ENCODE data around the gene DRC1.

Gene DRC1

GRCh38 chr2:26487192-26487591 lies 85.5 kb downstream of the DRC1 start:
- Mint-ChIP-seq H3K4me3 (no peak overlapping the region), H3K27ac (no peak overlapping the region), H3K4me1 (no peaks in the 10 kb centered on the region), H3K9me3 (peaks cover 0 to 2% of the 10 kb centered on the region in 2 donors), H3K27me3 (peaks cover 4 to 12% of the 10 kb centered on the region in 2 donors), H3K36me3 (no peaks in the 10 kb centered on the region)
- no peak for DNase-seq
- peak; percentile 6 to 39 for ATAC-seq (replicated peaks)

DNA sequence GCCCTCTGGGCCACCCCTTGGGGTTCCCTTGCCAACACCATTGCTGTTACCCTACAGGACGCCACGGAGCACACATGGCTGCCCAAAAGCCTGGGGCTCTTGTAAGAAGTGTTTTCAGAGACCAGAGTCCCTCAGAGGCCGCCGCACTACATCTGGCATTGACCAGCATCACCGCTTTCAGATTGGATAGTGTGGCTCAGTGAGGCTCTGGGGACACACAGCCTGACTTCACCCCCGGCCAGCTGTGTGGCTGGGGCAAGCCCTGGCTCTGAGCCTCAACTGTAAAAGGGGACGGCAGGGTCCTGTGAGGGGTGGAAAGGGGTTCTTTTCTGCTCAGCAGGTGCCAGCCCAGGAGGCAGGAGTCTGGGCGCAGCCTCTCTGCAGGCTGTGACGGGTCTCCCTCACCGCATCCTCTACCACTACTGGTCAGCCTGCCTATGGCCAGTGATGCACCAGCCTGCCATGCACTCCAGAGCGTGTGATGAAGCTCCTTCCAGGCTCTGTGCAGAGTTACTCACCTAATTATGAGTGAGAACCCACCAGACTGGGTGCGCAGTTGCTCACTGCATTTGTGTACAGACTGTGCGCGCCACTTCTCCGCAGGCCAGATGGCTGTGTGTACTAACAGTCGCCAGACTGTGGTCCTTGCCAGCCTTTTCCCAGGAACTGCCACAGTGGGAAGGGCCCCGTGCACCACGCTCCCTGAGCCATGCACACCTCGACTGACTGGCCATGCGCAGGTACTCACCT lies 86.9 kb downstream of the DRC1 start:
- Mint-ChIP-seq H3K9me3 (no peaks in the 10 kb centered on the region), H3K4me3 (no peak overlapping the region), H3K4me1 (peaks cover 0 to 5% of the 10 kb centered on the region in 2 donors), H3K36me3 (no peaks in the 10 kb centered on the region), H3K27ac (no peak overlapping the region), H3K27me3 (peaks cover 4 to 7% of the 10 kb centered on the region in 2 donors)
- no peak for ATAC-seq (replicated peaks)
- DNase-seq, result no peak

DNA sequence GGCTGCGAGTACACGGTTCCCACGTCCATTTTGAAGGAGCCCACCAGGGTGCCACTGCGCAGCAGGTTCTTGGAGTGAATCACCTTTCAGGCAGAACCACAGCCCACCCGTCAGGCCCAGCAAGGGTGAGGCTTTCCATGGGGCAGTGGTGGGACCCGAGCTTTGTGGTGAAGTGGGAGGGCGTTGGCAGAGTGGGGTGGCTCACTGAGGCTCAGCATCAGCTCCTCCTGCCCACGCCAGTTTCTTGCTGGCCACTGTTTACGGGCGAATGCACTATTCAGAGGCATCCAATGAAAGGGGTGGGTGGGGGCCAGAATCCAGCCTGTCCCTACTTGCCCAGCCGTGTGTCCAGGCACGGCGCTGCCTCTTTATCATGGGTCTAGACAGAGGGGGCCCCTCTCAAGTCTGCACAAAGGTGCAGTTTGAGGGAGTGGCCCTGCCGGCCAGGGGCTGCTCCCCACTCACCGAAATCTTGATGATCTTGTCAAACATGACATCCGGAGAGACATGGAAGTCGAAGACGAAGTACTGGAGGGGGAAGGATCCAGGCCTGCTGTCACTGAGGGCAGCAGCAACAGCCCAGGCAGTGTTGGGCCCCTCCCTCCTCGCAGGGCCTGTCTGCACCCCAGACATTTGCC lies 87.6 kb downstream of the DRC1 start:
- no peak overlapping the region for H3K4me3 Mint-ChIP-seq
- peaks cover 0 to 7% of the 10 kb centered on the region in 2 donors for H3K27me3 Mint-ChIP-seq
- no peak overlapping the region for H3K27ac Mint-ChIP-seq
- DNase-seq, result no peak
- no peaks in the 10 kb centered on the region for H3K36me3 Mint-ChIP-seq
- no peaks in the 10 kb centered on the region for H3K9me3 Mint-ChIP-seq
- ATAC-seq (replicated peaks), result no peak
- H3K4me1 Mint-ChIP-seq, result peaks cover 0 to 5% of the 10 kb centered on the region in 2 donors

DNA sequence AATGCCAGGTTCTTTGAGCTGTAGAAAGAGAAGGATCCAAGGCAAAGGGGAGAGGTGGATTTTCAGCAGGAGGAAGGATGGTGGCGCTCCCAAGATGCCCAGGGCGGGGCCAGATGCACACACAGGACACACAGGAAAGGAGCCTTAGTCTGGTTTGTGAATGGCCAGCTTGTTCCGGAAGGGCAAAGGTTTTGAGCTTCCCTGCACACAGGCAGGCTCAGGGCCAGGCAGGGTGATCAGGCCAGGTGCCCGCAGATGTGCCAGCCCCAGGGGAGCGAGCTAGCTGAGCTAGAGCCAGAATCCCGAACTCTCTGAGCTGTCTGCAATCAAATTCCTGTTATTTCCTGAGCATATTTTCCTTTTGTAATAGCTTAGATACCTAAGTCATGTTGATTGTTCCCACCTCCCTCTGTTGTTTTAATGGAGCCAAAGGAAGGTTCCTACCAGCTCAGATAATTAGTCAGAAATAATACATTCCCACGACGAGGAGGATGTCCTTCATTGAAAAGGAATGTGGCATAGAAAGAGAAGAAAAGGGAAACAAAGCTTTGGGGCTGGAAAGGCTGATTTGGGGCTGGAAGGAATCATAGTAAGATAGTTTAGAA lies 89.9 kb downstream of the DRC1 start:
- H3K9me3 Mint-ChIP-seq, result no peaks in the 10 kb centered on the region
- ATAC-seq (replicated peaks), result no peak
- H3K4me1 Mint-ChIP-seq, result peaks cover 0 to 5% of the 10 kb centered on the region in 2 donors
- DNase-seq, result no peak
- H3K27ac Mint-ChIP-seq, result no peak overlapping the region
- no peak overlapping the region for H3K4me3 Mint-ChIP-seq
- H3K27me3 Mint-ChIP-seq, result peaks cover 4 to 10% of the 10 kb centered on the region in 2 donors
- H3K36me3 Mint-ChIP-seq, result no peaks in the 10 kb centered on the region

DNA sequence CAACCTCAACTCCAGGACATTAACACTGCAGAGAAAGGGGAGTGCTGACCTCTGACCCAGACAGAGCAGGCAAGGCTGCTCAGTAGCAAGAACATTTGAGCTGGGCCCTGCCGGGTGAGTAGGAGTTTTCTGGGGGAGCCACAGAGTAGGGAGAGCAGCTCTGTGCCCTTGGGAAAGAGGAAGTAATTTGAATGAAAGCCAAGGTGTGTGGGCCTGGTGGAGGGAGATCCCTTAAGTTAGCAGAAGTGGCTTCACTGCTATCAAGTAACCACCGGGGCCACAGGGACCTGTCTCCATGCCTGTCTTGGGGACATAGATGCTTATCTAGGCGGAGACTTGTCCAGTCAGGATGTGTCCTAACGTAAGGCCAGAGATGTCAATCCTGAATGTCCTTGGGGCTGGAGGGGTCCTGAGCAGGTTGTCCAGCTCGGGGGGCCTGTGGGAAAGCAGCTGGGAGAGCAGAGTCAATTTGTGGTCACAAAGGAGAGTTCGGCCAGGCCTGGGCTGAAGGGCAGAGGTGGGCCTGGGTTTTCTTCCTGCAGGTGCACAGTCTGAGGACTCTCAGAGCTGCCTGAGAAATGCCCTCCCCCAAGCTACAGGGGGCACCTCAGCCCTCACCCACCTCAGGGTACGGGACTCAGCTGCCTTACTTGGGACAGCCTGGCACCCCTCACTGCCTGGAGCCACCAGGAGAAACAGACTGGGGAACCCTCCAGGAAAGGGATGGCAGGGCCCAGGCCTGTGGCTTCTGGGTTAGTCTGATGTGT lies 91.2 kb downstream of the DRC1 start:
- no peak overlapping the region for H3K4me3 Mint-ChIP-seq
- peak; percentile 41 to 65 for ATAC-seq (replicated peaks)

DNA sequence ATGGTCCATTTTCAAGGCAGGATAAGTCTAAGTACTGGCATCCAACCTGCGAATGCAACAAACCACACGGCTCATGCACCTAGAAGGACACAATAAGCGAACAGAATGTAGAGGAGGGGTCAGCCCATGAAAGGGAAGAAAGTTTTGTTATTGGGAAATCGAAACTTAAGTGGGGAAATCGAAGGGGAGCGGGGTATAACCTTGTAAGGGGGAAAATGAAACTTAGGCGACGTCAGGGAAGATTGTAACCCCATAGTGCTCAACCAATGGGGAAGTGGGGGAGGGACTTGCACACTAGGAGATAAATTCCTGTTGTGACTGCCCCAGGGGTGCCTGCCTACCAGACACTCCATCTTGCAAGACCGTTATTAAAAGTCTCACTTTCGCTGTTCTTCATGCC lies 91.8 kb downstream of the DRC1 start:
- Mint-ChIP-seq H3K36me3 (no peaks in the 10 kb centered on the region), H3K27me3 (peaks cover 8 to 16% of the 10 kb centered on the region in 2 donors), H3K27ac (no peak overlapping the region), H3K9me3 (no peaks in the 10 kb centered on the region), H3K4me1 (peaks cover 0 to 5% of the 10 kb centered on the region in 2 donors), H3K4me3 (no peak overlapping the region)
- ATAC-seq (replicated peaks) (no peak), DNase-seq (no peak)

More for the DNA sequence above, 91.2 kb downstream of the DRC1 start:
- Mint-ChIP-seq H3K27me3 (peaks cover 5 to 13% of the 10 kb centered on the region in 2 donors), H3K27ac (no peak overlapping the region), H3K36me3 (no peaks in the 10 kb centered on the region), H3K4me1 (peaks cover 0 to 5% of the 10 kb centered on the region in 2 donors), H3K9me3 (no peaks in the 10 kb centered on the region)
- no peak for DNase-seq

GRCh38 chr2:26494199-26494598 lies 92.5 kb downstream of the DRC1 start:
- no peak overlapping the region for H3K4me3 Mint-ChIP-seq
- no peak overlapping the region for H3K27ac Mint-ChIP-seq
- DNase-seq (no peak), ATAC-seq (replicated peaks) (no peak)
- no peaks in the 10 kb centered on the region for H3K9me3 Mint-ChIP-seq
- no peaks in the 10 kb centered on the region for H3K36me3 Mint-ChIP-seq
- H3K4me1 Mint-ChIP-seq, result peaks cover 0 to 5% of the 10 kb centered on the region in 2 donors
- H3K27me3 Mint-ChIP-seq, result peaks cover 14 to 21% of the 10 kb centered on the region in 2 donors

- Mint-ChIP-seq H3K9me3 (no peaks in the 10 kb centered on the region), H3K27me3 (peaks cover 15 to 21% of the 10 kb centered on the region in 2 donors), H3K4me1 (peaks cover 0 to 5% of the 10 kb centered on the region in 2 donors), H3K36me3 (no peaks in the 10 kb centered on the region), H3K4me3 (no peak overlapping the region), H3K27ac (no peak overlapping the region)
- no peak for DNase-seq
- no peak for ATAC-seq (replicated peaks)
Observed at GRCh38 chr2:26494891-26495290, 93.2 kb downstream of the DRC1 start.

DNA sequence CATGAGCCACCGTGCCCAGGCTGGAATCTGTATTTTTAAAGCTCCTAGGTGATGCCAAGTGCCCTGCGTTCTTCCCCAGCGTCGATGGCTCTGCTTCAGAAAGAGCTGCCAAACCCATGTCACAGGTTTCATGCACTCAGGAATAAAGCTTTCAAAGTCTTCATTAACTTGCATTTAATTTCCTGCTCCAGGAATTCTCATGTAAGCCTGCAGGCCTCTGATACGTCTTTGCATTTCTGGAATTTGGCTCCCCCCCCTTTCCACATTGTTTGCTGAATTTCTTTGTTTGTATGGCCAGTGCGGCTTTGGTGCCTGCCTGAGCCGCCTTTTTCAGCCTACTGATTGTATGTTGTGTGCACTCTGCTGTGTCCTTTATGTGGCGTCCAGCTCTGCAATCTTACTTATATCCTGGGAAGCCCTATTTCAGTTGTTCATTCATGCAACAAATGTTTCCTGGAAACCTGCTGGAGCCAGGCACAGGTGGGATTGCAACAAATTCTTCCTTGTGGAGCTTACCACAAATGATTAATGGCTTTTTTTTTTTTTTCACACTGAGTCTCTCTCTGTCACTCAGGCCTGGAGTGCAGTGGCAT lies 94.1 kb downstream of the DRC1 start:
- Mint-ChIP-seq H3K36me3 (no peaks in the 10 kb centered on the region), H3K4me3 (no peak overlapping the region), H3K9me3 (no peaks in the 10 kb centered on the region), H3K4me1 (peaks cover 0 to 5% of the 10 kb centered on the region in 2 donors), H3K27me3 (peaks cover 15 to 21% of the 10 kb centered on the region in 2 donors), H3K27ac (no peak overlapping the region)
- ATAC-seq (replicated peaks) (no peak), DNase-seq (no peak)

DNA sequence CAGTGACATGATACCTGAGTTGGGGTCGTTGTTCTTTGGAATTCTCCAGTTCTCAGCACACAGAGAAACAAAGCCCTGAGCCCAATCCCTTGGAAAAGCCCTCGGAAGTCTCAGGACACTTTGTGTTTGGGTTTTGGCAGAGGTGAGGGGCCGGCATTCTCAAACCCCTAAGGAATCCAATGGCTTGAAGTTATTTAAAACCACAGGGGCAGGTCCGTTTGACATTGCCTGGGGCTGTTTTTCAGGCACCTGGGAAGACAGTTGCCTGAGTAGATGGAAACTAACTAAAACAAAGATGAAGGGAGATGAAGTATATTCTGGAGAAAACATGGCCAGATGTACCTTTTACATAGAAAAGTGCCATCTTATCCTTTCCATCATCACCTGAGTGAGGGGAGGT lies 98.7 kb downstream of the DRC1 start:
- H3K4me3 Mint-ChIP-seq, result no peak overlapping the region
- no peak for DNase-seq
- H3K27me3 Mint-ChIP-seq, result peaks cover 44 to 57% of the 10 kb centered on the region in 2 donors
- no peak for ATAC-seq (replicated peaks)
- no peaks in the 10 kb centered on the region for H3K36me3 Mint-ChIP-seq
- H3K4me1 Mint-ChIP-seq, result peaks cover 3 to 14% of the 10 kb centered on the region in 2 donors
- H3K9me3 Mint-ChIP-seq, result no peaks in the 10 kb centered on the region
- H3K27ac Mint-ChIP-seq, result no peak overlapping the region

DNA sequence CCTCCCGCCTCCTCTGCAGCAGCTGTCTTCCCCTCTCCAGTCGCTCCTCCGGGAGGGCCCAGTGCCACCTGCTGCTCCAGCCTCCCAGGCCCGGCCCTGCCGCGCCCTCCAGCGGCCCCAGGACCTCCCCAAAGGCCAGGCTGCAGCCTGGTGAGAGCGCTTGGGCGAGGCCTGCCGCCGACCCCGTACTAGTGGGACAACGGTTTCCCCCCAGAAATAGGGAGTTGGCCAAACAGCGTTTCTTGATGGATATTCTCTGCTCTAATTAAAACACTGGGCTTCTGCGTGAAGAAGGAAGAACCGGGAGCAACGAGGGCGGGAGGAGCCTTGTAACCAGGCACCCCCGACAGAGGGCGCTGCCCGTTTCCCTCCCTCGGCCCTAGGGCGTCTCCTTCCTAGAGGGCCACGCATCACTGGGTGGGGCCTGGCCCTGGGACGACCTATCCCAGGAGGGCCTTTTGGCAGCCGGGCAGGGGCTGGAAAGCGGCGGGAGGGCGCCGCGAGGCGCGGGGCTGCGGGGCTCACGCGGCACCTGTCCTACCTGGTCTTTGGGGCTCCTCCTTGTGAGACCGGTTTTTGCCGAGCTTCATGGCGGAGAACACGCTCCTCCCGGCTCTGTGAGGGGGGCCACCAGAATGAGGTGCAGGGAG lies 101.6 kb downstream of the DRC1 start:
- H3K27ac Mint-ChIP-seq, result no peak overlapping the region
- no peaks in the 10 kb centered on the region for H3K9me3 Mint-ChIP-seq
- ATAC-seq (replicated peaks) (peak; percentile 89 to 91), DNase-seq (peak; percentile 53)
- H3K36me3 Mint-ChIP-seq, result no peaks in the 10 kb centered on the region
- peak overlapping the region; percentile 67 to 68 for H3K4me3 Mint-ChIP-seq
- peaks cover 36 to 41% of the 10 kb centered on the region in 2 donors for H3K27me3 Mint-ChIP-seq
- H3K4me1 Mint-ChIP-seq, result peaks cover 3 to 14% of the 10 kb centered on the region in 2 donors

DNA sequence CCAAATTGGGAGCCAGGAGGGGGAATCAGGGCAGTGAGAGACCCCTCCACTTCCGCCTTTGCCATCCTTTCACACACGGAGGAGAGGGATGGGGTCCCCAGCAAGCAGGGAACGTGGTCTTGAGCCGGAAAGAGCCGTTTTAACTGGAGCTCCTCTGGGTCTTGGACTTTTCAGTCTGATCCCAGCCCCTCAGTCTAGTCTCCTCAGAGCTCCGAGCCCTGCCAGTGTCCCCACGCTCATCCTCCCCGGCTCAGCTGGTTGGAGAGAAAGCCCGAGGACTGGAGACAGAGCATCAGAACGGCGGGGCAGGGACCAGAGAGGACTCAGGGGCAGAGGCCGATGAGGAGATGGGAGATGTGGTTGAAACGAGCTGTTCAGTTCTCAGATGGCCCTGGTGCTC lies 102.3 kb downstream of the DRC1 start:
- DNase-seq (no peak), ATAC-seq (replicated peaks) (no peak)
- H3K9me3 Mint-ChIP-seq, result no peaks in the 10 kb centered on the region
- peak overlapping the region; percentile 67 to 68 for H3K4me3 Mint-ChIP-seq
- H3K27me3 Mint-ChIP-seq, result peaks cover 32 to 36% of the 10 kb centered on the region in 2 donors
- H3K27ac Mint-ChIP-seq, result no peak overlapping the region
- H3K36me3 Mint-ChIP-seq, result no peaks in the 10 kb centered on the region
- H3K4me1 Mint-ChIP-seq, result peaks cover 3 to 14% of the 10 kb centered on the region in 2 donors

- Mint-ChIP-seq H3K4me1 (peaks cover 3 to 14% of the 10 kb centered on the region in 2 donors), H3K27me3 (peaks cover 38 to 43% of the 10 kb centered on the region in 2 donors), H3K4me3 (no peak overlapping the region), H3K36me3 (no peaks in the 10 kb centered on the region), H3K9me3 (no peaks in the 10 kb centered on the region), H3K27ac (no peak overlapping the region)
- DNase-seq (no peak), ATAC-seq (replicated peaks) (no peak)
Observed at GRCh38 chr2:26506279-26506678, 104.6 kb downstream of the DRC1 start.

Measured in stimulated activated naive B cell treated with anti-CD40 and anti-IgM and Interleukin-4, amounts not matched to agents 10 μg/mL and 1 μg/mL and 100 μg/mL, for 72 hours (primary cell).